Epithelial cell of esophagus (primary cell): ENCODE results near the gene PDZK1IP1.

Experiments used
- DNase-seq: peaks from one replicate; pipeline ENCODE4 v3.0.0; 2010; ENCODE audit warnings: low read depth
- H3K4me3 ChIP-seq: 2 replicates; pipeline ENCODE4 v1.5.1; 2011; ENCODE audit warnings: mild to moderate bottlenecking, low read length, control low read depth
- CTCF ChIP-seq: IDR thresholded peaks from 2 replicates; pipeline ENCODE4 v1.5.1; 2011; ENCODE audit warnings: low read depth, mild to moderate bottlenecking, low read length, control low read depth, inconsistent platforms; ENCODE audit not compliant: insufficient read depth; ENCODE audit errors: missing control alignments

PDZK1IP1 gene

GRCh38 chr1:47183308-47184089 is 6.3 kb downstream of the PDZK1IP1 start:
- H3K4me3 ChIP-seq: no peak overlapping the region
- TF ChIP-seq CTCF: no peak
- DNase-seq: no peak

DNA sequence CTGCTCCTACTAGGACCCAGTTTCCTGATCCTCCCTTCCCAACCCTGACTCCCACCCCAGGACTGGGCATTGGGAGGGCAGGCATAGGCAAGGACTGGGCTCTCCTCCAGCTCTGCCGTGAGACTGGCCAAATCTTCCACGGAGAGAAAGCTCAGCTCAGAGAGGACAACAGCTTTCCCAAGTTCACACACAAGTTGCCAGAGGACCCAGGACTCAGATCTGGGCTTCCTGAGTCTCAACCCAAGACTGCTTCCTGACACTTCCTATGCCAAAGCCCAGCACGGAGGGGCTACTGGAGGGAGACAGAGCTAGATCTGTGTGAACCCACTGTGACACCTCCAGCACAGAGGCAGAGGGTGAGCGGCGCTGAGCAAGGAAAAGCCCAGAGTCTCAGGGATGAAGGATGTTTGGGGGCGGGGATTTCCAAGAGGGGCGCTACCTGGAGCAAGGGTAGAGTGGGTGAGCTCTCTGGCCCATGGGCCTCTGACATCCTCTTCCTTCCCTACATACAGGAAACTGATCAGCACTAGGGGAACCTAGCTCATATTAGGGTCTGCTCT is 7.1 kb downstream of the PDZK1IP1 start:
- TF ChIP-seq CTCF: no peak
- H3K4me3 ChIP-seq: no peak overlapping the region
- DNase-seq: no peak

GRCh38 chr1:47181955-47182675 is 7.7 kb downstream of the PDZK1IP1 start:
- no peak overlapping the region for H3K4me3 ChIP-seq
- peak; percentile 71 for DNase-seq
- no peak for TF ChIP-seq CTCF

DNA sequence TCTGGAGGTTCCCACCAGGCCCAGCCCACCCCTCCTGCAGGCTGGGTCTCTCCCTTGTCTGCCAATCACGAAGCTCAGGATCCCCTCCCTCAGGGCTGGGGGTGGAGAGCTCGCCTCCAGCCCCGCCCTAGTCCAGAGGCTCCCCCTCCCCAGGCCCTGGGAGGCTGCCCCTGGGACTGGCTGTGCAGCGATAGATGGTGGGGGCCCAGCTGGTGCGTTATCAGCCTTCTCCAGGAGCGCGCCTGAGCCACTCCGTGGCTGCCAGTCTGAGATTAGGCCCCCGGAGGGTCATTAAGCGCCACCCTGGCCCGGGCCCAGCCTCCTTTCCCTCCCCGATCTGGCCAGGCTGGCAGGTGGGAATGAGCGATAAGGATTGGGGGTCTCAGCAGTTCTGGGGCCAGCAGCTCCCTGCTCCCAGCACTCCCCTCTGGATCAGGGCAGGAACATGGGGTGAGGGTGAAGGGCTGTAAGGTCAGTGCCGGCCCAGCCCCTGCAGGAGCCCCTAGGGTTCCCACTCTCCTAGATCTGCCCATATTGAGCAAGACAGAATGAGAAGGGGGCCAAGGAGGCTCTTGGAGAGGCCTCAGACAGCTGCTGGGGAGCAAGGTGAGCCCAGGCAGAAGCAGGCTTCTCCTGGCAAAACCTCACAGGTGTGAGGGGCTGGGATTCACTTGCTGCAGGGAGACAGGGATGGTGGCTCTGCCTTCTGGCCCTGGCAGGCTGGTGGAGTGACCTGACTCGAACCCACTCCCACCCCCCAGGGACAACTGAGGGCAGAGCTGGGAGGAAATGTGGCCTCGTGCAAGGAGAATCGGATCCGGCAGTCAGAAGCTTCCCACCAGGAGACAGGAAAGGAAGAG is 8.5 kb downstream of the PDZK1IP1 start:
- no peak for DNase-seq
- H3K4me3 ChIP-seq: no peak overlapping the region
- TF ChIP-seq CTCF: no peak

GRCh38 chr1:47180603-47181094 is 9.2 kb downstream of the PDZK1IP1 start:
- no peak for DNase-seq
- TF ChIP-seq CTCF: no peak
- no peak overlapping the region for H3K4me3 ChIP-seq

- H3K4me3 ChIP-seq: no peak overlapping the region
- no peak for DNase-seq
- no peak for TF ChIP-seq CTCF
Measured at GRCh38 chr1:47179988-47180563, 9.8 kb downstream of the PDZK1IP1 start.
